Keratinocyte (primary cell): ENCODE measurements around the gene BCL2L12. TPM values are rescaled to one million over a fixed set of nuclear protein-coding genes. Genes with fewer than 3 reads are reported as not detected.

Source experiments
- DNase-seq: peaks from one replicate; pipeline ENCODE4 v3.0.0-alpha.2; 2011; ENCODE audit warnings: low read depth, missing footprints, low spot score
- FAIRE-seq: peaks from 2 replicates; lab custom pipeline; 2011; peaks lifted over from hg19 to GRCh38; lab: Jason Lieb, UNC
- H2AFZ ChIP-seq: 2 replicates; pipeline ENCODE4 v1.6.0; 2012; ENCODE audit warnings: low read length, control low read depth, inconsistent platforms; ENCODE audit not compliant: control insufficient read depth
- H3K27ac ChIP-seq: 2 replicates; pipeline ENCODE4 v1.5.1; 2011; ENCODE audit warnings: low read length; ENCODE audit not compliant: control insufficient read depth, insufficient read depth
- H3K27me3 ChIP-seq: 3 replicates; pipeline ENCODE4 v1.6.0; 2011; ENCODE audit warnings: low read length; ENCODE audit not compliant: control insufficient read depth, insufficient read depth; ENCODE audit errors: extremely low read depth
- H3K36me3 ChIP-seq, 2 experiments: 2 replicates in 1 of 2; 3 replicates in 1 of 2; pipeline ENCODE4 v1.5.1; 2011; ENCODE audit warnings: low read length in 2 of 2, mild to moderate bottlenecking in 1 of 2; ENCODE audit not compliant: control insufficient read depth in 2 of 2, insufficient read depth in 2 of 2; ENCODE audit errors: extremely low read depth in 1 of 2
- H3K4me1 ChIP-seq: 3 replicates; pipeline ENCODE4 v1.5.1; 2011; ENCODE audit warnings: low read length; ENCODE audit not compliant: control insufficient read depth, insufficient read depth; ENCODE audit errors: extremely low read depth
- H3K4me2 ChIP-seq: 3 replicates; pipeline ENCODE4 v1.6.0; 2011; ENCODE audit warnings: low read depth, low read length; ENCODE audit not compliant: control insufficient read depth, insufficient read depth; ENCODE audit errors: extremely low read depth
- H3K4me3 ChIP-seq, 3 experiments: fragments of 200-600 bp in 1 of 3; sonication (generic) in 1 of 3; 2 replicates in 2 of 3; 3 replicates in 1 of 3; pipeline ENCODE4 v1.5.1; 2011 to 2016; ENCODE audit warnings: low read length in 3 of 3, mild to moderate bottlenecking in 3 of 3, control low read depth in 2 of 3, inconsistent platforms in 1 of 3, low read depth in 1 of 3, mixed read lengths in 1 of 3, mixed run types in 1 of 3, moderate library complexity in 1 of 3; ENCODE audit not compliant: control insufficient read depth in 2 of 3, insufficient read depth in 2 of 3; ENCODE audit errors: extremely low read depth in 1 of 3
- H3K79me2 ChIP-seq: 2 replicates; pipeline ENCODE4 v1.6.0; 2012; ENCODE audit warnings: low read length; ENCODE audit not compliant: control insufficient read depth, insufficient read depth
- H3K9ac ChIP-seq: 3 replicates; pipeline ENCODE4 v1.6.0; 2011; ENCODE audit warnings: low read length; ENCODE audit not compliant: control insufficient read depth, insufficient read depth; ENCODE audit errors: extremely low read depth
- H3K9me1 ChIP-seq: 3 replicates; pipeline ENCODE4 v1.6.0; 2011; ENCODE audit warnings: low read length; ENCODE audit not compliant: control insufficient read depth, insufficient read depth; ENCODE audit errors: extremely low read depth
- H3K9me3 ChIP-seq: 2 replicates; pipeline ENCODE4 v1.5.1; 2012; ENCODE audit warnings: low read depth, low read length; ENCODE audit not compliant: control insufficient read depth
- H4K20me1 ChIP-seq: 3 replicates; pipeline ENCODE4 v1.6.0; 2011; ENCODE audit warnings: low read length; ENCODE audit not compliant: control insufficient read depth, insufficient read depth; ENCODE audit errors: extremely low read depth
- CTCF ChIP-seq, 3 experiments: IDR thresholded peaks in 1 of 3; conservative IDR thresholded peaks in 1 of 3; optimal IDR thresholded peaks in 1 of 3; 2 replicates in 2 of 3; 3 replicates in 1 of 3; pipeline versions ENCODE3 to v1.5.1; 2011; ENCODE audit warnings: low read length in 3 of 3, mild to moderate bottlenecking in 3 of 3, moderate library complexity in 2 of 3, control low read depth in 1 of 3, inconsistent platforms in 1 of 3; ENCODE audit not compliant: insufficient read depth in 2 of 3; ENCODE audit errors: extremely low read depth in 1 of 3
- EZH2 ChIP-seq: IDR thresholded peaks from one replicate; pipeline ENCODE4 v1.6.1; 2012; ENCODE audit warnings: inconsistent platforms, mild to moderate bottlenecking, low read length, moderate library complexity
- dilution Hi-C: fragments of 300-500 bp; cut with MboI; formaldehyde crosslinking; loops from one replicate; pipeline ENCODE4 v1.7.0; 2020; ENCODE audit warnings: low sequenced_read_pairs; ENCODE audit not compliant: extremely low pct_ligation_motif_present
- polyA plus RNA-seq, 5 experiments: library from polyadenylated mRNA; depleted of rRNA in 3 of 5; stranded (reverse) in 3 of 5; stranded (forward) in 1 of 5; unstranded in 1 of 5; fragments of >200 nt; gene quantifications; 1 replicate in 1 of 5; 2 replicates in 3 of 5; 3 replicates in 1 of 5; pipeline versions ENCODE4 v1.2.1 to v1.2.3, GENCODE V29; 2011 to 2012; ENCODE audit warnings: missing spikeins in 2 of 5, low read depth in 1 of 5, low replicate concordance in 1 of 5

BCL2L12 gene
- polyA plus RNA-seq, 1 donor (not counting 4 experiments of a cell fraction or from before 2014, with no cell fraction given) = 14.8 TPM

GRCh38 chr19:49701271-49701786 is 35.6 kb downstream of the BCL2L12 start:
- Histone ChIP-seq H3K9ac (no peak overlapping the region), H3K4me2 (no peak overlapping the region), H3K4me3 (no peak overlapping the region), H3K27me3 (peaks cover 14% of the 10 kb centered on the region), H2AFZ (no peak overlapping the region), H3K79me2 (no peaks in the 10 kb centered on the region), H3K27ac (no peak overlapping the region), H3K9me3 (no peaks in the 10 kb centered on the region), H4K20me1 (no peaks in the 10 kb centered on the region), H3K36me3 (no peaks in the 10 kb centered on the region), H3K9me1 (no peaks in the 10 kb centered on the region), H3K4me1 (no peaks in the 10 kb centered on the region)
- dilution Hi-C loops = no loop called here
- FAIRE-seq (no peak), DNase-seq (no peak)
- TF ChIP-seq EZH2 (no peak), CTCF (optimal IDR thresholded peaks at IDR 0.05 in 1 of 3, IDR thresholded peaks at IDR 0.05 in 1 of 3, conservative IDR thresholded peaks at IDR 0.05 in 1 of 3; ENCODE audit: extremely low read depth in 1 of 3, insufficient read depth in 2 of 3, low read length in 3 of 3) (peak in 1 of 3 experiments; percentile 10)

- Histone ChIP-seq H3K4me3 (no peak overlapping the region), H3K27me3 (peaks cover 14% of the 10 kb centered on the region), H3K9ac (no peak overlapping the region), H3K27ac (no peak overlapping the region), H3K4me1 (no peaks in the 10 kb centered on the region), H3K4me2 (no peak overlapping the region), H2AFZ (no peak overlapping the region), H3K79me2 (no peaks in the 10 kb centered on the region), H3K9me3 (no peaks in the 10 kb centered on the region), H4K20me1 (no peaks in the 10 kb centered on the region), H3K36me3 (no peaks in the 10 kb centered on the region), H3K9me1 (no peaks in the 10 kb centered on the region)
- DNase-seq = no peak
- dilution Hi-C loops = no loop called here
- no peak for FAIRE-seq
- TF ChIP-seq EZH2 (no peak), CTCF (optimal IDR thresholded peaks at IDR 0.05 in 1 of 3, IDR thresholded peaks at IDR 0.05 in 1 of 3, conservative IDR thresholded peaks at IDR 0.05 in 1 of 3; ENCODE audit: extremely low read depth in 1 of 3, insufficient read depth in 2 of 3, low read length in 3 of 3) (no peak)
Measured at GRCh38 chr19:49704888-49705642, 39.3 kb downstream of the BCL2L12 start.
